ENCODE results near the gene TRIP12. TPM values are rescaled to one million over a fixed set of nuclear protein-coding genes. Genes with fewer than 3 reads are reported as not detected.

The TRIP12 gene
- total and polyA plus RNA-seq, 2 of the 8 experiments (the other 6 are each of a cell fraction or from before 2014, with no cell fraction given), result 23.1 to 174 TPM

- H4K20me1 ChIP-seq (replicated peaks in 1 of 2; ENCODE audit: control insufficient read depth in 1 of 2, insufficient read depth in 2 of 2, low read length in 2 of 2), result no peaks in the 10 kb centered on the region
- DNase-seq (ENCODE audit: low read depth in 1 of 2, low spot score in 2 of 2) (no peak), FAIRE-seq (no peak)
- 91% methylated on average over 3 of the region's 3 CpGs; no CpG with 5 or more reads in 1 of the 2 experiments for WGBS, 2 experiments (ENCODE audit: extremely low coverage in 1 of 2, insufficient coverage in 1 of 2, insufficient read length in 1 of 2, insufficient replicate concordance in 2 of 2, low coverage in 1 of 2, low lambda C conversion rate in 2 of 2, missing lambda C conversion rate in 1 of 2)
- no peak overlapping the region for H2BK20ac ChIP-seq (ENCODE audit: low read length)
- no peak overlapping the region for H3K4me3 ChIP-seq (ENCODE audit: extremely low read depth in 1 of 4, insufficient read depth in 2 of 4, low read depth in 3 of 4, low read length in 4 of 4)
- ChIA-PET CTCF (ENCODE audit: partially characterized antibody) (interaction anchor here (0.6 kb wide), 1 partner anchor 472 kb away, joined by 3 read pairs; no protein-coding TSS in a partner anchor), POLR2A (ENCODE audit: partially characterized antibody) (no interaction called here)
- H2BK12ac ChIP-seq (ENCODE audit: low read depth, low read length), result no peak overlapping the region
- no peak overlapping the region for H4K91ac ChIP-seq (replicated peaks; ENCODE audit: insufficient read length, low read length)
- peaks cover 4 to 7% (median 6%) of the 10 kb centered on the region in 4 experiments; a peak in 6 of 7 replicates for H3K4me1 ChIP-seq (replicated peaks in 1 of 4; ENCODE audit: control insufficient read depth in 3 of 4, insufficient read depth in 4 of 4, low read length in 3 of 4)
- no peak overlapping the region for H3K4me2 ChIP-seq (ENCODE audit: insufficient read depth in 1 of 2, low read depth in 2 of 2, low read length in 2 of 2)
- no peak overlapping the region for H4K8ac ChIP-seq (ENCODE audit: extremely low read depth, insufficient read depth, low read length)
- no peak overlapping the region for H3K18ac ChIP-seq (ENCODE audit: extremely low read depth, low read length)
- H3K23me2 ChIP-seq (ENCODE audit: low read depth, low read length), result no peaks in the 10 kb centered on the region
- H2BK15ac ChIP-seq (ENCODE audit: low read length), result no peak overlapping the region
- no peaks in the 10 kb centered on the region for H3K79me1 ChIP-seq (ENCODE audit: low read depth, low read length)
- no peaks in the 10 kb centered on the region for H3K79me2 ChIP-seq (ENCODE audit: control insufficient read depth in 1 of 2, insufficient read depth in 2 of 2, low read length in 2 of 2)
- no peak overlapping the region for H3K4ac ChIP-seq (replicated peaks; ENCODE audit: insufficient read length, low read depth, low read length)
- H2BK5ac ChIP-seq (ENCODE audit: low read depth, low read length), result no peak overlapping the region
- H2BK120ac ChIP-seq (replicated peaks; ENCODE audit: low read depth, low read length), result no peak overlapping the region
- H3K9me3 ChIP-seq (ENCODE audit: insufficient read depth in 2 of 2, low read depth in 1 of 2, low read length in 1 of 2), result peaks cover 27 to 29% of the 10 kb centered on the region in 2 experiments
- no peak overlapping the region for H3K56ac ChIP-seq (replicated peaks; ENCODE audit: insufficient read length, low read depth, low read length)
- no peaks in the 10 kb centered on the region for H3K36me3 ChIP-seq (ENCODE audit: control insufficient read depth in 2 of 4, insufficient read depth in 4 of 4, low read length in 3 of 4)
- H3K27me3 ChIP-seq (replicated peaks in 1 of 4; ENCODE audit: control insufficient read depth in 3 of 4, extremely low read depth in 1 of 4, insufficient read depth in 3 of 4, low read length in 3 of 4), result no peaks in the 10 kb centered on the region
- no peak overlapping the region for H2AFZ ChIP-seq (ENCODE audit: low read length)
- H4K5ac ChIP-seq (ENCODE audit: insufficient read length, low read depth, low read length), result no peak overlapping the region
- no peak overlapping the region for H2AK5ac ChIP-seq (ENCODE audit: low read depth, low read length)
- H3K23ac ChIP-seq (ENCODE audit: insufficient read length), result no peak overlapping the region
- H3K9ac ChIP-seq (replicated peaks in 1 of 4; ENCODE audit: extremely low read depth in 1 of 4, low read depth in 3 of 4, low read length in 3 of 4), result no peak overlapping the region
- H3K27ac ChIP-seq (ENCODE audit: low read depth, low read length), result no peak overlapping the region
- H3K14ac ChIP-seq (ENCODE audit: insufficient read length), result no peak overlapping the region
- TF ChIP-seq SIN3A (conservative IDR thresholded peaks at IDR 0.05 in 1 of 2, IDR thresholded peaks at IDR 0.05 in 1 of 2; ENCODE audit: low read depth in 1 of 2, low read length in 2 of 2) (no peak), SP1 (IDR thresholded peaks at IDR 0.05; ENCODE audit: low read depth, low read length) (no peak), SP4 (IDR thresholded peaks at IDR 0.05; ENCODE audit: low read length) (no peak)
These were observed 183.7 kb downstream of the TRIP12 start for GRCh38 chr2:229738024-229738625.
